ENCODE results near the gene NTM. TPM values are rescaled to one million over a fixed set of nuclear protein-coding genes. Genes with fewer than 3 reads are reported as not detected.

NTM gene
- total RNA-seq, 1 experiment from 2014 or later, result 9.9 TPM

DNA sequence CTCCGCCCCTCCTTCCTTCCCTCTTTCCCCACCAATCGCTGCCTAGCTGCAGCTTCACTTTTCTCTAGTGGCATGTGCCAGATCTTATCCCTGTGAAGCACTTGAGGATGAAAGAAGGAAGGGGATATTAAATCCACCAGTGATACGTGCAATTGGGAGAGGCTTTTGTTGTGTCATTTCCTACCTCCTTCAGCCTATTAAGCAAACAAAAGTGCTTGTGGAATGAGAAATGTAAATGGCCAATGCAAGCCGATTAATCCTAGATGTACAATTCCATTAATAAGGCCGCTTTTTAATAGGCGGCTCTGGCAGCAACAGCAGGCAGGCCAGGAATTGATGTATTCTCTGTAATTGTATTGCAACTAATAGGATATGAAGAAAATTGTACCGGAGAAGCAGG lies 23.3 kb downstream of the NTM start:
- Mint-ChIP-seq H3K9me3 (no peaks in the 10 kb centered on the region; a peak in 2 of 5 replicates), H3K27ac (no peak overlapping the region)

More for the DNA sequence above, 23.3 kb downstream of the NTM start:
- no peak overlapping the region for H2BK12ac ChIP-seq (ENCODE audit: insufficient read length, low read depth, low read length)
- H2BK20ac ChIP-seq (ENCODE audit: low read depth, low read length, poor library complexity, severe bottlenecking), result no peak overlapping the region
- H2AK5ac ChIP-seq (ENCODE audit: insufficient read length, low read length), result no peak overlapping the region
- no peak overlapping the region for H2BK15ac ChIP-seq (ENCODE audit: low read depth, low read length)
- no peak overlapping the region for H4K5ac ChIP-seq (ENCODE audit: insufficient read length, low read depth, low read length)
- H3K27me3 Mint-ChIP-seq (ENCODE audit: low read depth), result no peaks in the 10 kb centered on the region; the same call in 1 of the 2 replicates
- H2BK5ac ChIP-seq (ENCODE audit: insufficient read length, low read length), result no peak overlapping the region
- WGBS (ENCODE audit: extremely low coverage, insufficient read length, low lambda C conversion rate), result no CpG with 5 or more reads among the region's 7 CpGs
- H3K79me2 ChIP-seq (ENCODE audit: insufficient read depth, low read length), result no peaks in the 10 kb centered on the region
- no peak overlapping the region for H2AFZ ChIP-seq (ENCODE audit: low read length)
- H3K4ac ChIP-seq (ENCODE audit: low read depth, low read length), result no peak overlapping the region
- peaks cover 6% of the 10 kb centered on the region; the same call in 1 of the 2 replicates for H3K4me1 ChIP-seq (ENCODE audit: insufficient read depth, low read length)
- H3K4me1 Mint-ChIP-seq, result peaks cover 11 to 27% of the 10 kb centered on the region in 2 experiments
- no peaks in the 10 kb centered on the region for H3K23me2 ChIP-seq (ENCODE audit: insufficient read length, low read depth, low read length, poor library complexity, severe bottlenecking)
- no peaks in the 10 kb centered on the region for H3K79me1 ChIP-seq (ENCODE audit: insufficient read depth, low read depth, low read length, poor library complexity, severe bottlenecking)
- peaks cover 0 to 8% (median 7%) of the 10 kb centered on the region in 3 experiments; a peak in 5 of 7 replicates for H3K36me3 Mint-ChIP-seq (ENCODE audit: insufficient read depth in 1 of 3, low read depth in 3 of 3)
- no peak overlapping the region for H3T11ph ChIP-seq (ENCODE audit: low read length)
- H3K27ac ChIP-seq (ENCODE audit: insufficient read length, low read depth, low read length), result no peak overlapping the region
- H4K91ac ChIP-seq (ENCODE audit: insufficient read length, low read depth, low read length), result no peak overlapping the region
- H3K56ac ChIP-seq (ENCODE audit: insufficient read length, low read depth, low read length), result no peak overlapping the region
- no peak for DNase-seq
- H3K4me2 ChIP-seq (ENCODE audit: insufficient read depth, insufficient read length, low read length), result no peak overlapping the region
- no peak overlapping the region for H3K18ac ChIP-seq (ENCODE audit: insufficient read length, low read depth, low read length)
- no peak overlapping the region for H4K8ac ChIP-seq (replicated peaks; ENCODE audit: insufficient read length, low read depth, low read length)
- H3K14ac ChIP-seq (ENCODE audit: insufficient read depth, low read length), result no peak overlapping the region
- H3K4me3 Mint-ChIP-seq, result no peak overlapping the region
- no peak overlapping the region for H3K9ac ChIP-seq (ENCODE audit: extremely low read depth, insufficient read length, low read length)
- no peaks in the 10 kb centered on the region for H3K9me3 ChIP-seq (ENCODE audit: control insufficient read depth, low read depth, low read length)
- TF ChIP-seq, protein P1, sequence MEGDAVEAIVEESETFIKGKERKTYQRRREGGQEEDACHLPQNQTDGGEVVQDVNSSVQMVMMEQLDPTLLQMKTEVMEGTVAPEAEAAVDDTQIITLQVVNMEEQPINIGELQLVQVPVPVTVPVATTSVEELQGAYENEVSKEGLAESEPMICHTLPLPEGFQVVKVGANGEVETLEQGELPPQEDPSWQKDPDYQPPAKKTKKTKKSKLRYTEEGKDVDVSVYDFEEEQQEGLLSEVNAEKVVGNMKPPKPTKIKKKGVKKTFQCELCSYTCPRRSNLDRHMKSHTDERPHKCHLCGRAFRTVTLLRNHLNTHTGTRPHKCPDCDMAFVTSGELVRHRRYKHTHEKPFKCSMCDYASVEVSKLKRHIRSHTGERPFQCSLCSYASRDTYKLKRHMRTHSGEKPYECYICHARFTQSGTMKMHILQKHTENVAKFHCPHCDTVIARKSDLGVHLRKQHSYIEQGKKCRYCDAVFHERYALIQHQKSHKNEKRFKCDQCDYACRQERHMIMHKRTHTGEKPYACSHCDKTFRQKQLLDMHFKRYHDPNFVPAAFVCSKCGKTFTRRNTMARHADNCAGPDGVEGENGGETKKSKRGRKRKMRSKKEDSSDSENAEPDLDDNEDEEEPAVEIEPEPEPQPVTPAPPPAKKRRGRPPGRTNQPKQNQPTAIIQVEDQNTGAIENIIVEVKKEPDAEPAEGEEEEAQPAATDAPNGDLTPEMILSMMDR (conservative IDR thresholded peaks at IDR 0.05), result no peak
- no peak overlapping the region for H2BK120ac ChIP-seq (ENCODE audit: low read depth, low read length, poor library complexity, severe bottlenecking)
- H3K27me3 ChIP-seq (ENCODE audit: insufficient read depth, low read length), result no peaks in the 10 kb centered on the region
- H3K23ac ChIP-seq (ENCODE audit: insufficient read length, low read depth, low read length), result no peak overlapping the region
- H4K20me1 ChIP-seq (ENCODE audit: control insufficient read depth, insufficient read depth, insufficient read length), result no peaks in the 10 kb centered on the region
